ENCODE measurements around the gene ZBTB18.
"Not testable (repeated sequence)": the region's sequence is repeated elsewhere in the genome, so short reads cannot be mapped to it uniquely, and the experiment has no call there.

The ZBTB18 gene

GRCh38 chr1:244050835-244051444 is at the start of gene ZBTB18:
Gene ZBTB18, plus strand, starts transcription at chr1:244051283. Its CDS starts 149 bp downstream, at chr1:244051432.
- DNase-seq (ENCODE audit: low read depth, low spot score) = no peak

DNA sequence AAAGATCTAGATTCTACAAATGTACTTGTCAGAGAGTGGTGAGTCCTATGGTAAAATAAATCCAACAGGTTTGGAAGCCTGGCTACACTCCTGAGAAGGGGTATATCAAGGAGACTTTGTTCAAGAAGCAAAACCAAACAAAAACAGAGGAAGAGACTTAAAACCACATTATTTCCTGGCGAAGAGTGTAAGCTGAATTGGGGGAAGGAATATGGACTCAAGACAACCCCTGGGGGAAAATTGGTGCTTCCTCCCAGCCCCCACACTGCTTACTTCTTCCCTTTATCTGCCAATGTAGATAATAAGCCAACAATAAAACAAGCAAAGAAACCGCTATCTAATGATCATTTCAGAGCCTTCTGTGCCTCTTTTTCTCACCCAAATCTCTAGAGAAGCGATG is 48.4 kb upstream of the ZBTB18 start:
- no peak for DNase-seq (ENCODE audit: low read depth, low spot score)

- no peak for DNase-seq (ENCODE audit: low read depth, low spot score)
Observed at GRCh38 chr1:244005455-244005854, 45.6 kb upstream of the ZBTB18 start.

- no peak for DNase-seq (ENCODE audit: low read depth, low spot score)
Observed at GRCh38 chr1:244006381-244006901, 44.6 kb upstream of the ZBTB18 start.

- no peak for DNase-seq (ENCODE audit: low read depth, low spot score)
Observed at GRCh38 chr1:244006961-244007360, 44.1 kb upstream of the ZBTB18 start.

DNA sequence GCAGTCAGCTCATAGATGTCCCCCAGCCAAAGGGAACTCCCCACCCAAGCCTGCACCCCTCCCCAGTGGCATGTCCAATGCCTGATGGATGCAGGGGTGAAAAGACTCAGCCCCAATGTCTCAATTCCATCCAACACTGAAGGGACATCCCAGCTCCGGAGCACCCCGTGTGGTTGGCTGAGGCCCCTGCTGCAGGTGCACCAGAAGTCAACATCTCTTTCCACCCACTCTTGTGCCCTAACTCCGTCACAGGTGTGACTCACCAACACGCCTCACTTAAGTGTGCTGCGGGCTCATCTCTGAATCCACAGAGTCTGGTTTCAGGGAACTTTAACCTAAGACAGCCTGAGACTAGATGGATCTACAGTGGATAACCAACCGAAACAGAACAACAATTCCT is 40.9 kb upstream of the ZBTB18 start:
- peak; percentile 17 for DNase-seq (ENCODE audit: low read depth, low spot score)

DNA sequence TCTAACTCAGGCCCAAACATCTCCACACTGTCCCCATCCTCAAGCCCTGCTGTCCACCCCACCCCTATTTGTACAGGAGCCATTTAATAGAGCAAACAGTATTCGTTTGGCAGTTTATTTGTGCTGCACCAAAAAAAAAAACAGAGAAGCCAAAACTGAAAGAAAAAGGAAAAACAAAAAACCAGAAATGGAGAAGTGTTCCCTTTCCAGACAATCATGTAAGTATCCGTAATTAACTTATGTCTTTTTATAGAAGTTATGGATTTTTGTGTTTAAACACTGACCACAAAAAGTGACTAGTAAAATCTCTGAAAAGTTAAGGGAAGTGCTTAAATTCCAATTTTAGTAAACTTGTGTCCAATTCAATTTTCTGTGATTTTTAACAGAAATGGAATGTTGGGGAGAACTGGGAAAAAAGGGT is 40.4 kb upstream of the ZBTB18 start:
- no peak for DNase-seq (ENCODE audit: low read depth, low spot score)

GRCh38 chr1:244011271-244011670 is 39.8 kb upstream of the ZBTB18 start:
- DNase-seq (ENCODE audit: low read depth, low spot score) = no peak

DNA sequence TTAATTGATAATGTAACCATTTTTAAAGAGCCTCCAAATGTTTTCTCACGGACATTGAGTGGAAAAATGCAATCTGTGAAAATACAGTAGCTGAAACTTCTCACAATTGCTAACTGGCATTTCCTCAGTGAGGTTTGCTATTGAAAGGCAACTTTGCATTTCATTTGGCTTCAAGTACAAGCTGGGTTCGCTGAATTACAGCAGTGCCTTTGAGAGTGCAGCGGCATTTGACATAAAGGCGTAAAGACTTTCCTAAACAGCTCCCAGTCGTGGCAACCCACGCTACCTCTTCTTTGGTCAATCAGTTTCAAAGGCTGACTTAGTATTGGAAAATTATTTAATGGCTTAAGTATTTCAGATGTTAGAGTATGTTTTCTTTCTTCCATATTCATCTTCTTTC is 39.3 kb upstream of the ZBTB18 start:
- DNase-seq (ENCODE audit: low read depth, low spot score) = peak; percentile 7

DNA sequence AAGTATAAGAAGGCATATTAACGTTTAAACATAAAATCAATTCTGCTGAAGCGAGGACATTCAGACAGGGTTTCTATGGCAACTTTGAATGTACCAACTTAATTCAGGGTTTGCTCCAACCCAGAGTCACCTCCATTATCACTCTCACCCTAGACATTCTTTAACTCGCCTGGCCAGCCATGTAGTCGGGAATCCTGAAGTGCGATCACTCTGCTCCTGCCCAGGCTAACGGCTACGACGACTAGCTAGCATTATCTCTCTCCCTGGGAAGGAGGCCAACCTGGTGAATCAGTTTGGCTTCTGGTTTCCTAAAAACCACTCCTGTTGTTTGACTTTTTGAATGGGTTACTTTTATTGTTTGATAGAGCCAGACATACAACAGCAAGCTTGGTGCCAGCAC is 38.9 kb upstream of the ZBTB18 start:
- DNase-seq (ENCODE audit: low read depth, low spot score) = no peak

- no peak for DNase-seq (ENCODE audit: low read depth, low spot score)
Observed at GRCh38 chr1:244013100-244013499, 38.0 kb upstream of the ZBTB18 start.

GRCh38 chr1:244014862-244015261 is 36.2 kb upstream of the ZBTB18 start:
- not testable (repeated sequence) for DNase-seq (ENCODE audit: low read depth, low spot score)

DNA sequence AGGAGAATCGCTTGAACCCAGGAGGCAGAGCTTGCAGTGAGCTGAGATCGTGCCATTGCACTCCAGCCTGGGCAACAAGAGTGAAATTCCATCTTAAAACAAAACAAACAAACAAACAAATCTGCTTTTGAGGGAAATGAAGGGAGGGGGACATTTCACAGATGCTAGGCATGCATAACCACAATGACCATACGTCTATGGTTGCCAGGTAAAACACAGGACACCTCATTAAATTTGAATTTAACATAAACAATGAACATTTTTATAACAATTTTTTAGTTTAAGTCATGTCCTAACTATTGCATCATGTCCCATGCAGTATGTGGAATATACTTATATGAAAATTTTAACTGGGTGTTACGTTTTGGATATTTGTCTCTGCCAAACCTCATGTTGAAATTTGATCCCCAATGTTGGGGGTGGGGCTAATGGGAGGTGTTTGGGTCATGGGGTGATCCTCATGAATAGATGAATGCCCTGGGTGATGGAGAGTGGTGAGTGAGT is 31.0 kb upstream of the ZBTB18 start:
- no peak for DNase-seq (ENCODE audit: low read depth, low spot score)

GRCh38 chr1:244021427-244021826 is 29.7 kb upstream of the ZBTB18 start:
- DNase-seq (ENCODE audit: low read depth, low spot score) = no peak

DNA sequence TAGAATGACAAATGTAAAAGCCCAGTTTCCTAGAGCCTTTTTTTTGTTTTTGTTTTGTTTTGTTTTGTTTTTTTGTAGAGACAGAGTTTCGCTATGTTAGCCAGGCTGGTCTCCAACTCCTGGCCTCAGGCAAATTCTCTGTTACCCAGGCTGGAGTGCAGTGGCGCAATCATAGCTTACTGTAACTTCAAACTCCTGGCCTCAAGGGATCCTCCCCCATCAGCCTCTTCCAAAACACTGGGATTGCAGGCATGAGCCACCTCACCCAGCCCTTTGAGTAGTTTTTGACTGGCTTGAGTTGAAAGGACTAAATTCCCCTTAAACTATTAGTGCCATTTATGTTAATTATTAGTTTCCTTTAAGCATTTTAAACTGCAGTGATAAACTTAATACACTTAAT is 28.8 kb upstream of the ZBTB18 start:
- DNase-seq (ENCODE audit: low read depth, low spot score) = no peak

DNA sequence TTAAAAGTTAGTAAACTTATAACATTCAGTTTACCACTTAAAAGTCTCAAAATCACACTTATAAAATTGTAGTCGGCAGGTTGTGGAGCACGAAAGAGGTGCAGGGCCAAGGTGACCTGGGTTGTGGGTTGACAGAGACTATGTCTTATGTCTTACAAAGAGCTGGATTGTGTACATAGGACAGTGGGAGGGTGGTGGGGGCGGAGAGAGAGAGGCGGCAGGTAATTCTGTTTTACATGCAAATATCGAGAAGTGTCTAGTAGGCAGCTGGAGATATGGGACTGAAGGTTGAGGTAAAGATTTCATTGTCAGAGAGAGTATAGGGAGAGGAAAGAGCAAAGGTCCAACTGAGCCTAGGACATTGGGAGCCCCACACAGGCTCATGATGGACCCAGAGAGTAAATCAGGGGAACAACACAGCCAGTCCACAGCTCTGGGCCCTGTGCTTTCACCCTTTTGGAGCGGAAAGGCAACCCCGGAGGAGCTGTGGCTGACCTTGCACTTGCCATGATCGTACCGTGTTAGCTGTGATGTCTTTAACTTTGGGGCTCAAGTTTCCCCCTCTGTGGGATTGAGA is 28.1 kb upstream of the ZBTB18 start:
- no peak for DNase-seq (ENCODE audit: low read depth, low spot score)

GRCh38 chr1:244027491-244028145 is 23.5 kb upstream of the ZBTB18 start:
- DNase-seq (ENCODE audit: low read depth, low spot score) = no peak

DNA sequence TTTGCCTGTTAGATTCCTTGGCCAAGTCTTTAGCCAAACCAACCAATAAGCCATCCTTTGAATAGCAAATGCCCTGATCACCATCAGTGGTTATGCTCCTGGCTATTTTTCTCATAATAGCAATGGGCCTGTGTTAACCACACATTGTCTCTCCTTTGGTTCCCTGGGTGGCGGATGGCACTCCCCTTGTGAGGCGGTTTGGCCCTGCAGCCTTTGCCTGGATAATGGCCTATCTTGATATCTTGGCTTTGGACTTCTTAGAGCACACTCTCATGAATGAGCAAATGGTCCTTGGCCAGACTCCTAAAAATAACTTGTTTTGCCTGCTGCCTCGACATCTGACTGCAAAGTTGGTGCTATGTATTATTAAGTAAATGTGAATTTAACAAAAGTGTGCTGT is 22.4 kb upstream of the ZBTB18 start:
- DNase-seq (ENCODE audit: low read depth, low spot score) = no peak

- no peak for DNase-seq (ENCODE audit: low read depth, low spot score)
Observed at GRCh38 chr1:244029124-244029523, 22.0 kb upstream of the ZBTB18 start.

DNA sequence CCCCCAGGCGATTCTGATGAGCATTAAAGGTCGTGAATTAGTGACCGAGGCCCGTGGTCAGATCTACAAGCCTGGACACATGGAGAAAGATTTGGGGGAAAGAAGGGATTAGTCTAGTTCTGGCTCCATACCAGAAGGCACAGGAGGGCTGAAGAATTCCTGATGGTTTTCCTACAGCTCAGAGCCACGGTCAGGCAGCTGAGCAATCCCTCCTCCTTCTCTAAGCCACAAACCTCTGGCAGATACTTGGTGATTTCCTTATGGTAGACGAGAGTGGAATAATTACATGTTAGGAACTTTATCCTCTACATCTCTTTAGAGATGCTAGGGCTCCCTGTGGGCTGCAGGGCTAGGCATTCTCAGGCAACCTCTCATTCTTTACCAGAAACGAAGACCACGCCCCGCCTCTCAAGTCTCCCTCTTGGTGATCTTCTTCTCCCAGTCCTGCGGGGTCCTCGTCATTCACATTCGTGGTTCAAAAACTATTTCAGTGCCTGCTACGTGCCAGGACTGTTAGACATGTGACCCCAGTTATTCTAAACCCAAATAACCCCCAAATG is 20.5 kb upstream of the ZBTB18 start:
- DNase-seq (ENCODE audit: low read depth, low spot score) = no peak

- no peak for DNase-seq (ENCODE audit: low read depth, low spot score)
Observed at GRCh38 chr1:244035358-244035757, 15.7 kb upstream of the ZBTB18 start.

GRCh38 chr1:244037252-244037651 is 13.8 kb upstream of the ZBTB18 start:
- DNase-seq (ENCODE audit: low read depth, low spot score) = no peak
